Activated naive CD4-positive, alpha-beta T cell treated with anti-CD3 and anti-CD28 coated beads, Interleukin-2, amount 10 ng/mL, durations not matched to agents 7 days and 5 days (primary cell): ENCODE results near the gene TMEM200A.

ENCODE experiments used
- CTCF ChIA-PET: fragments of 350-600 bp; sonication (Branson Sonifier 250); formaldehyde crosslinking; loops from one replicate; lab custom pipeline; 2021; ENCODE audit warnings: antibody characterized with exemption; lab: Charles Lee
- DNase-seq: peaks from one replicate; pipeline ENCODE4 v3.0.0-alpha.2; 2020
- H3K27ac Mint-ChIP-seq: one replicate; pipeline ENCODE4 v1.8.0; 2021; ENCODE audit warnings: mild to moderate bottlenecking, moderate library complexity, mixed read lengths
- H3K27me3 Mint-ChIP-seq: one replicate; pipeline ENCODE4 v1.8.0; 2021; ENCODE audit warnings: mild to moderate bottlenecking, mixed read lengths
- H3K36me3 Mint-ChIP-seq: one replicate; pipeline ENCODE4 v1.8.0; 2021; ENCODE audit warnings: mixed read lengths
- H3K4me1 Mint-ChIP-seq: one replicate; pipeline ENCODE4 v1.8.0; 2021; ENCODE audit warnings: mixed read lengths
- H3K4me3 Mint-ChIP-seq: one replicate; pipeline ENCODE4 v1.8.0; 2021; ENCODE audit warnings: mild to moderate bottlenecking, moderate library complexity, mixed read lengths
- H3K9me3 Mint-ChIP-seq: one replicate; pipeline ENCODE4 v1.8.0; 2021; ENCODE audit warnings: mixed read lengths

The TMEM200A gene

DNA sequence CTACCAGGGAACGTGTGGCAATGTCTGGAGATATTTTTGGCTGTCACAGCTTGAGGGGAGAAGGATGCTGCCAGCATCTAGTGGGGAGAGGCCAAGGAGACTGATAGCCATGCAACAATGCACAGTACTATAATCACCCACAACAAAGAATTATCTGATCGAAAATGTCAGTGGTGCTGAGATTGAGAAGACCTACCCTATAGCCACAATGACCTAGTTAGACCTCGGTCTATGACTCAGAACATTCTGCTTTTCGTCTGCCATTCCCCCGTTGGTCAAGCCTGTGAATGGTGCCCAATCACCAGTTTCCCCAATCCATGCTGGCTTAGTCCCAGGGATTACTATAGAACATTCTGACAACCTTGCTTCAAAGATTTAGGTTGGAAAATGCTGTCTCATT is 93.5 kb downstream of the TMEM200A start:
- H3K27ac Mint-ChIP-seq, result no peak overlapping the region
- no peak overlapping the region for H3K4me3 Mint-ChIP-seq
- peaks cover 7% of the 10 kb centered on the region for H3K4me1 Mint-ChIP-seq
- no peaks in the 10 kb centered on the region for H3K36me3 Mint-ChIP-seq
- no peaks in the 10 kb centered on the region for H3K9me3 Mint-ChIP-seq
- CTCF ChIA-PET, result interaction anchor here (0.8 kb wide), 1 partner anchor 30 kb away, joined by 3 read pairs; no protein-coding TSS in a partner anchor
- peaks cover 12% of the 10 kb centered on the region for H3K27me3 Mint-ChIP-seq
- no peak for DNase-seq

DNA sequence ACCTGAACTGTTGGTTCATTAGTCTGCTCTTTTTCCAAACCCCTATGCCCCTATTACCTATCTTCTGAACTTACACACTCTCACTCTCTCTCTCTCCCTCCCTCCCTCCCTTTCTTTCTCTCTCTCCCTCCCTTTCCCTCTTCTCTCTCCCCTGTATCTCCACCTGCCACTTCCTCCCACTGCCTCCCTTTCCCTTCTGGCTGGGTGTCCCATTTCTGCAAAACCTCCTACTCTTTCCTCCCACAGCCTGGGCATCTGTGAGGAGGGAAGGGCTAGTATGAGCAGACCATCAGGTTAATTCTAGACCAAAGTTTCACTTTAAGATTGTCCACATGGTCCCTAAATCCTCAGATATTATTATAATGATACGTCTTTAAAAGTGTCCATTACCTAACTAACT is 95.1 kb downstream of the TMEM200A start:
- H3K9me3 Mint-ChIP-seq, result no peaks in the 10 kb centered on the region
- H3K27ac Mint-ChIP-seq, result no peak overlapping the region
- no peak overlapping the region for H3K4me3 Mint-ChIP-seq
- DNase-seq, result no peak
- H3K27me3 Mint-ChIP-seq, result peaks cover 12% of the 10 kb centered on the region
- CTCF ChIA-PET, result no interaction called here
- H3K4me1 Mint-ChIP-seq, result peaks cover 7% of the 10 kb centered on the region
- no peaks in the 10 kb centered on the region for H3K36me3 Mint-ChIP-seq

- H3K4me1 Mint-ChIP-seq, result peaks cover 8% of the 10 kb centered on the region
- peaks cover 2% of the 10 kb centered on the region for H3K9me3 Mint-ChIP-seq
- no peak for DNase-seq
- no peaks in the 10 kb centered on the region for H3K36me3 Mint-ChIP-seq
- H3K27ac Mint-ChIP-seq, result no peak overlapping the region
- no peak overlapping the region for H3K4me3 Mint-ChIP-seq
- CTCF ChIA-PET, result interaction anchor here (1.3 kb wide), 1 partner anchor 8 kb away, joined by 3 read pairs; no protein-coding TSS in a partner anchor
- H3K27me3 Mint-ChIP-seq, result peaks cover 4% of the 10 kb centered on the region
Measured at GRCh38 chr6:130466052-130466747, 100.4 kb downstream of the TMEM200A start.

DNA sequence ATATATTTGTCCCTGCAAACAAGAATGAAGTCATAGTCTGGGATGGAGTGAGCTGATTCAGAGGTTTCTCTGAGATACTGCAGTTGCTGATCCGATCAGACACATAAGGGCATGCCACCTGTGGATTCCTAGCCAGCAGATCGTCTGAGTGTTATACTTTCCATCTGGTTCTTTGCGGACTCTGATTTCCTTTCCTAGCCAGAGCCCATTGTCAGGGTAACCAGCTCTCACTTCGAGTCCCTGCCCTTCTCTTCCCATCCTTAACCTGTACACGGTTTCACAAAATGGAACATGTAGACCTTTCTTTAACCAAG is 100.9 kb downstream of the TMEM200A start:
- CTCF ChIA-PET, result interaction anchor here (1.3 kb wide), 1 partner anchor 8 kb away, joined by 3 read pairs; no protein-coding TSS in a partner anchor
- Mint-ChIP-seq H3K9me3 (peaks cover 2% of the 10 kb centered on the region), H3K4me3 (no peak overlapping the region), H3K36me3 (no peaks in the 10 kb centered on the region), H3K4me1 (peaks cover 8% of the 10 kb centered on the region), H3K27me3 (peaks cover 4% of the 10 kb centered on the region), H3K27ac (no peak overlapping the region)
- no peak for DNase-seq

GRCh38 chr6:130467146-130468050 is 101.6 kb downstream of the TMEM200A start:
- Mint-ChIP-seq H3K4me3 (no peak overlapping the region), H3K36me3 (no peaks in the 10 kb centered on the region), H3K4me1 (peaks cover 5% of the 10 kb centered on the region), H3K9me3 (peaks cover 6% of the 10 kb centered on the region), H3K27ac (no peak overlapping the region), H3K27me3 (peaks cover 4% of the 10 kb centered on the region)
- CTCF ChIA-PET, result interaction anchor here (0.7 to 1.3 kb wide), 2 partner anchors 7 to 86 kb away, joined by 3 read pairs; no protein-coding TSS in a partner anchor
- DNase-seq, result no peak

GRCh38 chr6:130470766-130471165 is 104.9 kb downstream of the TMEM200A start:
- Mint-ChIP-seq H3K9me3 (peaks cover 23% of the 10 kb centered on the region), H3K36me3 (no peaks in the 10 kb centered on the region), H3K4me3 (no peak overlapping the region), H3K27me3 (peaks cover 4% of the 10 kb centered on the region), H3K4me1 (peaks cover 5% of the 10 kb centered on the region), H3K27ac (no peak overlapping the region)
- DNase-seq, result no peak
- CTCF ChIA-PET, result interaction anchor here (0.7 kb wide), 1 partner anchor 178 kb away, joined by 3 read pairs; no protein-coding TSS in a partner anchor

GRCh38 chr6:130473886-130474285 is 108.1 kb downstream of the TMEM200A start:
- DNase-seq, result no peak
- Mint-ChIP-seq H3K27ac (no peak overlapping the region), H3K4me3 (no peak overlapping the region), H3K36me3 (peaks cover 14% of the 10 kb centered on the region), H3K27me3 (peaks cover 4% of the 10 kb centered on the region), H3K9me3 (peaks cover 42% of the 10 kb centered on the region), H3K4me1 (no peaks in the 10 kb centered on the region)
- CTCF ChIA-PET, result interaction anchor here (1.4 to 1.6 kb wide), 2 partner anchors 8 to 92 kb away, joined by 3 to 4 read pairs; no protein-coding TSS in a partner anchor

GRCh38 chr6:130482645-130483390 is 117.0 kb downstream of the TMEM200A start:
- no peak for DNase-seq
- peaks cover 28% of the 10 kb centered on the region for H3K36me3 Mint-ChIP-seq
- no peaks in the 10 kb centered on the region for H3K27me3 Mint-ChIP-seq
- CTCF ChIA-PET, result interaction anchor here (1.0 kb wide), 1 partner anchor 13 kb away, joined by 4 read pairs; no protein-coding TSS in a partner anchor
- peaks cover 26% of the 10 kb centered on the region for H3K4me1 Mint-ChIP-seq
- no peak overlapping the region for H3K4me3 Mint-ChIP-seq
- peak overlapping the region; percentile 75 for H3K27ac Mint-ChIP-seq
- peaks cover 35% of the 10 kb centered on the region for H3K9me3 Mint-ChIP-seq

DNA sequence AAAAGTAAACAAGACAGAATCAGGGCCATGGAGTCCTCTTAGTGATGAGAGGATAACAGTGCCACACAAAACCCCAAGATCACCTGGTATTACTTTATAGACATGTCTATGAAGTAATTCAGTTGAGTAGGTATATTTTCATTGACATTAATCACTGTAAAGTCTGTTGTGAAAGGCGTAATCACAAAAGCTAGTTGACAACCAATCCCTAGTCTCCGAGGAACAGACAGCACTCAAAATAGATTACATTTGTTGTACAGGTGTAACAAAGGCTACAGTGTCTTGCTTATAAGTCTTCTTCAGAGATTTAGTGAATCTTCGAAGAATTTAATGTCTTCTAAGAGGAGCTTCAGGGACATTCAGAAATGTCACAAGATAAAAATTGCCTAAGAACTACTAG is 120.1 kb downstream of the TMEM200A start:
- Mint-ChIP-seq H3K4me1 (peaks cover 26% of the 10 kb centered on the region), H3K27ac (no peak overlapping the region), H3K36me3 (peaks cover 23% of the 10 kb centered on the region), H3K4me3 (no peak overlapping the region), H3K27me3 (no peaks in the 10 kb centered on the region), H3K9me3 (peaks cover 31% of the 10 kb centered on the region)
- CTCF ChIA-PET, result no interaction called here
- DNase-seq, result no peak

GRCh38 chr6:130486417-130486816 is 120.6 kb downstream of the TMEM200A start:
- CTCF ChIA-PET, result no interaction called here
- Mint-ChIP-seq H3K4me3 (no peak overlapping the region), H3K4me1 (peaks cover 23% of the 10 kb centered on the region), H3K9me3 (peaks cover 30% of the 10 kb centered on the region), H3K27ac (no peak overlapping the region), H3K27me3 (no peaks in the 10 kb centered on the region), H3K36me3 (peaks cover 20% of the 10 kb centered on the region)
- DNase-seq, result no peak

- H3K27me3 Mint-ChIP-seq, result no peaks in the 10 kb centered on the region
- no peak for DNase-seq
- no peak overlapping the region for H3K4me3 Mint-ChIP-seq
- peaks cover 20% of the 10 kb centered on the region for H3K9me3 Mint-ChIP-seq
- peaks cover 12% of the 10 kb centered on the region for H3K36me3 Mint-ChIP-seq
- CTCF ChIA-PET, result interaction anchor here (0.6 to 1.3 kb wide), 2 partner anchors 31 to 612 kb away, joined by 3 to 4 read pairs; no protein-coding TSS in a partner anchor
- H3K4me1 Mint-ChIP-seq, result no peaks in the 10 kb centered on the region
- no peak overlapping the region for H3K27ac Mint-ChIP-seq
Measured at GRCh38 chr6:130489514-130489913, 123.7 kb downstream of the TMEM200A start.
